HCT116 (cell line): ENCODE results near the gene GLRB. TPM values are rescaled to one million over a fixed set of nuclear protein-coding genes. Genes with fewer than 3 reads are reported as not detected.

Experiments used
- ATAC-seq: fragments of 200-7000 bp; cut with Tn5 transposase; 2 replicates; pipeline ENCODE4 v1.9.1; 2020; ENCODE audit warnings: mild to moderate bottlenecking, moderate library complexity
- BruUV-seq: library from RNA; stranded (reverse); fragments of 400-500 nt; replicated peaks from 2 replicates; lab custom pipeline; 2021; lab: Mats Ljungman, UMichigan
- CTCF ChIA-PET: fragments of 300-600 bp; sonication (Branson Sonifier 250); formaldehyde crosslinking; loops from one replicate; lab custom pipeline; 2021; ENCODE audit warnings: antibody characterized with exemption; lab: Charles Lee
- POLR2A ChIA-PET: fragments of 300-600, 350-600 bp; sonication (Branson Sonifier 250); formaldehyde crosslinking; loops from one replicate; lab custom pipeline; 2021; ENCODE audit warnings: antibody characterized with exemption; lab: Charles Lee
- RAD21 ChIA-PET, 2 experiments: fragments of 300-600 bp; sonication (Branson Sonifier 250); formaldehyde crosslinking; loops; one replicate each; lab custom pipeline; 2023; ENCODE audit warnings: low total read pairs in 2 of 2; ENCODE audit not compliant: uncharacterized antibody in 2 of 2, unreplicated experiment in 2 of 2, low non-redundant PET in 1 of 2; lab: Charles Lee
- DNase-seq: peaks from one replicate; pipeline ENCODE4 v3.0.0-alpha.2; 2010; ENCODE audit warnings: low read depth, low spot score
- H2AFZ ChIP-seq: fragments of 200-600 bp; shearing (Covaris generic), sonication (generic); 2 replicates; pipeline ENCODE4 v1.6.1; 2017; ENCODE audit warnings: low read depth, mixed run types, mixed read lengths, antibody characterized with exemption, low read length; ENCODE audit not compliant: poor library complexity, severe bottlenecking
- H3K27ac ChIP-seq: 2 replicates; pipeline ENCODE4 v1.5.1; 2012; ENCODE audit warnings: low read depth, low read length
- H3K27me3 ChIP-seq: fragments of 200-600 bp; sonication (generic); 2 replicates; pipeline ENCODE4 v1.6.1; 2016; ENCODE audit warnings: mixed run types, low read length, mixed read lengths; ENCODE audit not compliant: insufficient read depth
- H3K36me3 ChIP-seq, 2 experiments: fragments of 200-500 bp in 1 of 2; fragments of 200-600 bp in 1 of 2; sonication (Bioruptor generic) in 1 of 2; sonication (generic) in 1 of 2; 2 replicates each; pipeline versions ENCODE4 v1.5.1 to v1.6.1; 2014 to 2016; ENCODE audit warnings: low read length in 2 of 2, inconsistent platforms in 1 of 2, mixed read lengths in 1 of 2, mixed run types in 1 of 2; ENCODE audit not compliant: insufficient read depth in 2 of 2, control insufficient read depth in 1 of 2
- H3K4me1 ChIP-seq, 2 experiments: fragments of 200-600 bp in 1 of 2; sonication (generic) in 1 of 2; 2 replicates each; pipeline versions ENCODE4 v1.5.1 to v1.6.1; 2012 to 2017; ENCODE audit warnings: low read length in 2 of 2, inconsistent platforms in 1 of 2, mild to moderate bottlenecking in 1 of 2, mixed read lengths in 1 of 2, mixed run types in 1 of 2, moderate library complexity in 1 of 2; ENCODE audit not compliant: insufficient read depth in 2 of 2, control insufficient read depth in 1 of 2
- H3K4me2 ChIP-seq: fragments of 200-600 bp; sonication (generic); 2 replicates; pipeline ENCODE4 v1.6.1; 2017; ENCODE audit warnings: mixed run types, low read length, mixed read lengths
- H3K4me3 ChIP-seq, 2 experiments: fragments of 200-600 bp in 1 of 2; sonication (generic) in 1 of 2; replicated peaks in 1 of 2; 2 replicates each; pipeline ENCODE4 v1.5.1; 2011 to 2016; ENCODE audit warnings: low read length in 2 of 2, control low read depth in 1 of 2, low read depth in 1 of 2, mild to moderate bottlenecking in 1 of 2, mixed read lengths in 1 of 2, mixed run types in 1 of 2
- H3K79me2 ChIP-seq: fragments of 200-600 bp; sonication (generic); 2 replicates; pipeline ENCODE4 v1.6.1; 2017; ENCODE audit warnings: mild to moderate bottlenecking, mixed run types, low read length, moderate library complexity, mixed read lengths; ENCODE audit not compliant: insufficient read depth
- H3K9ac ChIP-seq: fragments of 200-600 bp; sonication (generic); 2 replicates; pipeline ENCODE4 v1.6.1; 2016; ENCODE audit warnings: low read length, mixed read lengths
- H3K9me2 ChIP-seq: fragments of 200-600 bp; sonication (generic), shearing (Covaris generic); 2 replicates; pipeline ENCODE4 v1.6.1; 2017; ENCODE audit warnings: mixed run types, mild to moderate bottlenecking, moderate library complexity; ENCODE audit not compliant: insufficient read depth
- H3K9me3 ChIP-seq, 2 experiments: fragments of 200-500 bp in 1 of 2; fragments of 200-600 bp in 1 of 2; sonication (Bioruptor generic) in 1 of 2; sonication (generic) in 1 of 2; 2 replicates each; pipeline ENCODE4 v1.6.1; 2014 to 2017; ENCODE audit warnings: low read length in 2 of 2, mixed read lengths in 2 of 2, inconsistent platforms in 1 of 2, low read depth in 1 of 2, mild to moderate bottlenecking in 1 of 2, mixed run types in 1 of 2, moderate library complexity in 1 of 2; ENCODE audit not compliant: control insufficient read depth in 1 of 2, insufficient read depth in 1 of 2
- H4K20me1 ChIP-seq: fragments of 200-600 bp; sonication (generic), shearing (Covaris generic); 2 replicates; pipeline ENCODE4 v1.6.1; 2017; ENCODE audit warnings: mixed run types, mild to moderate bottlenecking, moderate library complexity; ENCODE audit not compliant: insufficient read depth
- CEBPB ChIP-seq: IDR thresholded peaks from 2 replicates; pipeline ENCODE4 v1.6.1; 2012; ENCODE audit warnings: low read depth
- EZH2 ChIP-seq: fragments of 200-600 bp; sonication (generic); IDR thresholded peaks from 2 replicates; pipeline ENCODE4 v1.6.1; 2017; ENCODE audit warnings: antibody characterized with exemption, mixed run types
- EZH2phosphoT487 ChIP-seq: fragments of 200-600 bp; IDR thresholded peaks from 2 replicates; pipeline ENCODE4 v1.6.1; 2018; ENCODE audit warnings: antibody characterized with exemption, borderline replicate concordance
- JUND ChIP-seq: IDR thresholded peaks from 2 replicates; pipeline ENCODE4 v1.6.1; 2012
- POLR2AphosphoS5 ChIP-seq: IDR thresholded peaks from 2 replicates; pipeline ENCODE4 v1.6.1; 2011; ENCODE audit warnings: mild to moderate bottlenecking, low read depth, low read length, moderate library complexity
- SP1 ChIP-seq: IDR thresholded peaks from 2 replicates; pipeline ENCODE4 v1.6.1; 2012; ENCODE audit warnings: low read depth
- SRF ChIP-seq: IDR thresholded peaks from 2 replicates; pipeline ENCODE4 v1.6.1; 2012; ENCODE audit warnings: low read depth
- YY1 ChIP-seq: IDR thresholded peaks from 2 replicates; pipeline ENCODE4 v1.6.1; 2011; ENCODE audit warnings: low read length, low read depth, moderate library complexity, mild to moderate bottlenecking; ENCODE audit not compliant: insufficient replicate concordance; ENCODE audit errors: extremely low read depth
- ZFX ChIP-seq: fragments of 450-650 bp; IDR thresholded peaks from 2 replicates; pipeline ENCODE4 v1.6.1; 2017
- ZNF274 ChIP-seq: fragments of 200-500 bp; sonication (Bioruptor generic); IDR thresholded peaks from 2 replicates; pipeline ENCODE4 v1.6.1; 2014; ENCODE audit warnings: mild to moderate bottlenecking, low read depth, low read length, inconsistent platforms
- intact Hi-C: fragments of 100-400 bp; cut with micrococcal nuclease; formaldehyde crosslinking; loops from 2 replicates; pipeline ENCODE4 v1.10.0; 2022
- total RNA-seq: library from RNA; stranded (reverse); gene quantifications from one replicate; pipeline ENCODE4 v1.2.1, GENCODE V29; 2021; ENCODE audit not compliant: unreplicated experiment
- TF ChIP-seq, protein P1 (sequence below), 3 experiments: fragments of 200-600 bp in 1 of 3; sonication (generic) in 1 of 3; IDR thresholded peaks in 2 of 3; conservative IDR thresholded peaks in 1 of 3; 2 replicates each; pipeline ENCODE4 v1.5.1; 2012 to 2017; ENCODE audit warnings: low read depth in 2 of 3, low read length in 2 of 3, antibody characterized with exemption in 1 of 3, borderline replicate concordance in 1 of 3, control low read depth in 1 of 3, mild to moderate bottlenecking in 1 of 3, mixed read lengths in 1 of 3, mixed run types in 1 of 3, moderate library complexity in 1 of 3; ENCODE audit not compliant: insufficient read depth in 1 of 3
- TF ChIP-seq, protein P2 (sequence below): IDR thresholded peaks from 2 replicates; pipeline ENCODE4 v1.6.1; 2012
- TF ChIP-seq, protein P3 (sequence below): IDR thresholded peaks from 2 replicates; pipeline ENCODE4 v1.6.1; 2012; ENCODE audit warnings: low read depth

Gene GLRB
- total RNA-seq, 1 experiment from 2014 or later: not detected

DNA sequence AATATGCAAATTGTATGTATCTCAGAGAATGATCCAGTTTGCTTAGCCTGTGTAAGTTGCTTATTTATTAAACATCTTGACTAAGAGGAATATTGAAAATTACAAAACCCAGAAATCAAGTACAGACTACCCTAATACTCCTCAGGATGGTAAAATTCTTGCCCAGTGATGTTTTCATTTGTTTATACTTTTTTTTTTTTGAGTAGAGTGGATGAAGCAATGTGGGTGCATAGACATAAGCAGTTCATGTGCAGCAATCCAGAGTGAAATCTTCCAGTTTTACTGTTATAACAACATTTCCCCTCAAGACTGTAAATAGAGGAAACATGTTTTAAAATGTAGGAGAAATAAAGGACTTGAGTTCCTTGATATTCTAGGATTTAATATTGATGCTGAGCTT is 4.7 kb downstream of the GLRB start:
- Histone ChIP-seq H3K4me3 (no peak overlapping the region), H3K27me3 (no peaks in the 10 kb centered on the region), H3K4me2 (no peak overlapping the region), H3K9me3 (no peaks in the 10 kb centered on the region), H3K4me1 (no peaks in the 10 kb centered on the region), H4K20me1 (no peaks in the 10 kb centered on the region), H3K9me2 (no peaks in the 10 kb centered on the region), H3K36me3 (no peaks in the 10 kb centered on the region), H3K27ac (no peak overlapping the region), H3K79me2 (no peaks in the 10 kb centered on the region), H2AFZ (no peak overlapping the region), H3K9ac (no peak overlapping the region)
- DNase-seq (no peak), ATAC-seq (no peak)
- BruUV-seq: no TSS peak
- intact Hi-C loops: no loop called here
- ChIA-PET RAD21 (no interaction called here), CTCF (no interaction called here), POLR2A (no interaction called here)
- no peak for TF ChIP-seq ZNF274
- TF ChIP-seq YY1: no peak
- TF ChIP-seq JUND: no peak
- no peak for TF ChIP-seq EZH2phosphoT487

DNA sequence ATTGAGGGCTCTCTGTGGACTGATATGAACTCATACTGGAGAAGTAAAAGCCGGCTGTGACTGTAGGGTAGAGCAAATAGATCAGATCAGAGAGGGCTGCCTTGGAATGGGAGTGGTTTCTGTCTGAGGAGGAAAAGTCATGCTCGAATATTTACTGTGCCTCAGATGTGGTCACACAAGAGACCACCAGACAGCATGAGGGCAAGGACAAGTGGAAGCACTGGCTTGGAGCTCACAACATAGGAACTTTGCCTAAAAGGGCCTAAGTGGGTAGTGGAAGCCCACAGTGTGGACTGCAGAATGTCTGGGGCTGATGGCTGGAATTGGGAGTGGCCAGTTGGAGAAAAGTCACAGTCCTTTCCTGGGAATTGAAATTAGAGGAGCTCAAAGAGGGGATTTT is 19.8 kb downstream of the GLRB start:
- H3K27me3 ChIP-seq: no peaks in the 10 kb centered on the region
- intact Hi-C loops: no loop called here
- H3K36me3 ChIP-seq: no peaks in the 10 kb centered on the region
- ChIA-PET RAD21 (no interaction called here), CTCF (no interaction called here), POLR2A (no interaction called here)
- H3K9ac ChIP-seq: no peak overlapping the region
- no peak overlapping the region for H3K27ac ChIP-seq
- no peak for DNase-seq
- no peak for ATAC-seq
- H2AFZ ChIP-seq: peak overlapping the region; percentile 33
- no peak overlapping the region for H3K4me2 ChIP-seq
- no peaks in the 10 kb centered on the region for H3K79me2 ChIP-seq
- H3K4me1 ChIP-seq: no peaks in the 10 kb centered on the region
- H3K9me3 ChIP-seq: no peaks in the 10 kb centered on the region
- H3K4me3 ChIP-seq: no peak overlapping the region
- H4K20me1 ChIP-seq: no peaks in the 10 kb centered on the region
- no TSS peak for BruUV-seq
- no peaks in the 10 kb centered on the region for H3K9me2 ChIP-seq
- TF ChIP-seq ZFX (no peak), CEBPB (no peak), EZH2phosphoT487 (no peak), JUND (no peak), SP1 (no peak), SRF (no peak), EZH2 (no peak), POLR2AphosphoS5 (no peak), YY1 (no peak)
- TF ChIP-seq, protein P1, sequence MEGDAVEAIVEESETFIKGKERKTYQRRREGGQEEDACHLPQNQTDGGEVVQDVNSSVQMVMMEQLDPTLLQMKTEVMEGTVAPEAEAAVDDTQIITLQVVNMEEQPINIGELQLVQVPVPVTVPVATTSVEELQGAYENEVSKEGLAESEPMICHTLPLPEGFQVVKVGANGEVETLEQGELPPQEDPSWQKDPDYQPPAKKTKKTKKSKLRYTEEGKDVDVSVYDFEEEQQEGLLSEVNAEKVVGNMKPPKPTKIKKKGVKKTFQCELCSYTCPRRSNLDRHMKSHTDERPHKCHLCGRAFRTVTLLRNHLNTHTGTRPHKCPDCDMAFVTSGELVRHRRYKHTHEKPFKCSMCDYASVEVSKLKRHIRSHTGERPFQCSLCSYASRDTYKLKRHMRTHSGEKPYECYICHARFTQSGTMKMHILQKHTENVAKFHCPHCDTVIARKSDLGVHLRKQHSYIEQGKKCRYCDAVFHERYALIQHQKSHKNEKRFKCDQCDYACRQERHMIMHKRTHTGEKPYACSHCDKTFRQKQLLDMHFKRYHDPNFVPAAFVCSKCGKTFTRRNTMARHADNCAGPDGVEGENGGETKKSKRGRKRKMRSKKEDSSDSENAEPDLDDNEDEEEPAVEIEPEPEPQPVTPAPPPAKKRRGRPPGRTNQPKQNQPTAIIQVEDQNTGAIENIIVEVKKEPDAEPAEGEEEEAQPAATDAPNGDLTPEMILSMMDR (IDR thresholded peaks at IDR 0.05 in 2 of 3, conservative IDR thresholded peaks at IDR 0.05 in 1 of 3; ENCODE audit: borderline replicate concordance in 1 of 3, insufficient read depth in 1 of 3, low read depth in 2 of 3, low read length in 2 of 3): no peak
- TF ChIP-seq, protein P2, sequence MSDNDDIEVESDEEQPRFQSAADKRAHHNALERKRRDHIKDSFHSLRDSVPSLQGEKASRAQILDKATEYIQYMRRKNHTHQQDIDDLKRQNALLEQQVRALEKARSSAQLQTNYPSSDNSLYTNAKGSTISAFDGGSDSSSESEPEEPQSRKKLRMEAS: no peak
- TF ChIP-seq, protein P3, sequence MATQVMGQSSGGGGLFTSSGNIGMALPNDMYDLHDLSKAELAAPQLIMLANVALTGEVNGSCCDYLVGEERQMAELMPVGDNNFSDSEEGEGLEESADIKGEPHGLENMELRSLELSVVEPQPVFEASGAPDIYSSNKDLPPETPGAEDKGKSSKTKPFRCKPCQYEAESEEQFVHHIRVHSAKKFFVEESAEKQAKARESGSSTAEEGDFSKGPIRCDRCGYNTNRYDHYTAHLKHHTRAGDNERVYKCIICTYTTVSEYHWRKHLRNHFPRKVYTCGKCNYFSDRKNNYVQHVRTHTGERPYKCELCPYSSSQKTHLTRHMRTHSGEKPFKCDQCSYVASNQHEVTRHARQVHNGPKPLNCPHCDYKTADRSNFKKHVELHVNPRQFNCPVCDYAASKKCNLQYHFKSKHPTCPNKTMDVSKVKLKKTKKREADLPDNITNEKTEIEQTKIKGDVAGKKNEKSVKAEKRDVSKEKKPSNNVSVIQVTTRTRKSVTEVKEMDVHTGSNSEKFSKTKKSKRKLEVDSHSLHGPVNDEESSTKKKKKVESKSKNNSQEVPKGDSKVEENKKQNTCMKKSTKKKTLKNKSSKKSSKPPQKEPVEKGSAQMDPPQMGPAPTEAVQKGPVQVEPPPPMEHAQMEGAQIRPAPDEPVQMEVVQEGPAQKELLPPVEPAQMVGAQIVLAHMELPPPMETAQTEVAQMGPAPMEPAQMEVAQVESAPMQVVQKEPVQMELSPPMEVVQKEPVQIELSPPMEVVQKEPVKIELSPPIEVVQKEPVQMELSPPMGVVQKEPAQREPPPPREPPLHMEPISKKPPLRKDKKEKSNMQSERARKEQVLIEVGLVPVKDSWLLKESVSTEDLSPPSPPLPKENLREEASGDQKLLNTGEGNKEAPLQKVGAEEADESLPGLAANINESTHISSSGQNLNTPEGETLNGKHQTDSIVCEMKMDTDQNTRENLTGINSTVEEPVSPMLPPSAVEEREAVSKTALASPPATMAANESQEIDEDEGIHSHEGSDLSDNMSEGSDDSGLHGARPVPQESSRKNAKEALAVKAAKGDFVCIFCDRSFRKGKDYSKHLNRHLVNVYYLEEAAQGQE: no peak
